NCI-H82 treated with DMSO at 0.1 percent for 48 hours (cell line): ENCODE measurements around the gene CORO2A.

ENCODE experiments used
- DNase-seq: peaks from one replicate; lab custom pipeline; 2025; ENCODE audit not compliant: unreplicated experiment; lab: John Stamatoyannopoulos, UW

The CORO2A gene

DNA sequence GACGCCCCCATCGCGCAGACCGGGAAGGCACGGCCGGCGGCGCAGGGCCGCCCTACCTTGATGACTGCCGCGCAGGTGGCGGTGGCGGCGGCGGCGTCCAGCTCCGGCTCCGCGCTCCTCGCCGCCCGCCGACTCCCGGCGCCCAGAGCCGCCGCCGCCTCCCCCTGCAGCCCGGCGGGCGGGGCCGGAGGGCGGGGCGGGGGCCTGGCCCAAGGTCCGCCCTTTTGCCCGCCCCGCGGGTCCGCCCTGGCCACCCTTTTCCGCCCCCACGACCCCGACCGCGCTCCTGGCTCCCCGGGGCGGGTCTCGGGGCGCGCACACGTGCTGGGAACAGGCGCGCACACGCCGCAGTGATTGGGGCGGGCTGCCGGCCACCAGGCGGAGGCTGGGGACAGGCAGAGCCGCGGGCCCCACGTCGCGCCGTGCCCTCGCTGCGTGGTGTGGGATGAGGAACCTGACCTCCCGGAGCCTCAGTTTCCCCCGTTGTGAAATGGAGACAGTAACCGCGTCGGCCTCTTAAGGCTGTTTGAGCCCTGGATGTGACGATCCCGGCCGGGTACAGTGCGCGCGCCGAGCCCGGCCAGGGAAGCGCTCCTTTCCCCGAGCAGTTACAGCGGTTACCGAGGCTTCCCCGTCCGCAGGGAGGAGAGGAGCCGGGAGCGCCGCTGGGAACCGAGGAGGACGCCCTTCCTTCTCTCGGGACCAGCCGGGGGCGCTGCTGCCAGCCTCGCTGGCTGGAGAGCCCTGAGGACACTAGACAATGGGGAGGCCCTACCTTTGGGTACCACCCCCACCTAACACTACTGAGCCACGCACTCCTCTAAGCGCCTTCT is at the start of gene CORO2A:
TSS of gene CORO2A (minus strand) at position 135 of the 833 bp plus-strand sequence. CDS start 34,977 bp downstream, outside the sequence.
- DNase-seq: peak; percentile 70

- no peak for DNase-seq
Observed at GRCh38 chr9:98241357-98242300, 49.2 kb upstream of the CORO2A start.

DNA sequence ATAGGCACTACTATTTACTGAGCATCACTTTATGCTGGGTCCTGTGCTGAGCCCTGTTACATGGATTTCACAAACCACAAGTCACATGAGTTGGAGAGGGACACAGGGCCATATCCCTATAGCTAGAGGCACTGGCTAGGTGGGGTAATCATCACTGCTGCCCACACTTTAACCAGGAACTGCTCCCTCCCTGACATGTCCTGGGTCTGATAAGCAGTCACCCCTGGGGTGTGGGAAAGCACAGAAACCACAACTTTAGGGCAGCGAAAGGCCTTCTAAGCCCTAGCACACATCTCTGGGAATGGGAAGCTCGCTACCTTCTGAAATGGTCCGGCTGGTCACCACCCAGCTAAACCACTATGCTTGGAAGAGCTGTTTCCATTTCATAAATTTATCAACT is 48.0 kb upstream of the CORO2A start:
- no peak for DNase-seq

GRCh38 chr9:98236901-98237487 is 44.6 kb upstream of the CORO2A start:
- no peak for DNase-seq

- no peak for DNase-seq
Observed at GRCh38 chr9:98235126-98235525, 42.7 kb upstream of the CORO2A start.

DNA sequence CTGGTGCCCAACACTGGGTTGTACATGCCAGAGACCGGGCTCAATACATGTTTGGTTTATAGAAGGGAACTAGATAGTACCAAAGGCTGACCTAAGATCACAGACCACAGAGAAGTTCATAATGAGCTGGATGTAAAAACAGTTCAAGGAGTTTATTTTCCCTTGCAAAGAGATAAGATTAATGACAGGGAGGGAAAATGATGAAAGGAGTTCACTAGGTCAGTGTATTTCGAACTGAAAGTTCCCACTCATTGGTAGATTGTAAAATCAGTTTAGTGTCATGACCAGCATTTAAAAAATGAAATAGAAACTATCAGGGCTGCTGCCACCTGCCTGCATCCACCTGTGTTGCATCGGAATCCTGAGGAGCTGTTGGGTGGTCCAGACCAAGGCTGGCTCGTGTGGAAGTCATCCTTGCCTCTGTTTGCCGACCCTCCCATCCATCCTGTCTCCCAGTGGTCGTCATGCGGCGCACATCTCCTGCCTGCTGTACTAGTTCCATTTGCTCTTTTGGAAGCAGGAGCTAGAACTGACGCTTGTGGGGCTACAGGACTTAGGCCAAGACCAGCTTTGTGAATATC is 41.9 kb upstream of the CORO2A start:
- DNase-seq: no peak

GRCh38 chr9:98232926-98233325 is 40.5 kb upstream of the CORO2A start:
- DNase-seq: no peak

- DNase-seq: no peak
Observed at GRCh38 chr9:98231770-98232478, 39.5 kb upstream of the CORO2A start.

- DNase-seq: no peak
Observed at GRCh38 chr9:98230789-98231188, 38.4 kb upstream of the CORO2A start.

GRCh38 chr9:98230304-98230703 is 37.9 kb upstream of the CORO2A start:
- DNase-seq: no peak

DNA sequence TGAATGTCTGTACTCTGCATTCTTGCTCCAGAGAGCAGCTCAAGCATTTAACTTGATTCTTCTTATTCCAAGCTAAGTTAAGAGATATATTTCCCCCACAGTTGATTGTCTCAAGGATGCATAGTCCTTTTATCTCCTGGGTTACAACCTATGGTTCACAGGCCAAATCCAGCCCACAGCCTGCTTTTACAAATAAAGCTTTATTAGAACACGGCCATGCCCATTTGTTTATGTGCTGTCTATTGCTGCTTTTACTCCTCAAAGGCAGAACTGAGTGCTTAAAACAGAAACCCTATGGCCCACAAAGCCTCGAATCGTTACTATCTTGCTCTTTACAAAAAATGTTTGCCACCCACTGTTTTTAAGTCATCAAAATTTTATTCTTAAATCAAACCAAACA is 37.2 kb upstream of the CORO2A start:
- no peak for DNase-seq

GRCh38 chr9:98229090-98229395 is 36.6 kb upstream of the CORO2A start:
- no peak for DNase-seq

- DNase-seq: no peak
Observed at GRCh38 chr9:98228392-98229089, 36.1 kb upstream of the CORO2A start.

- no peak for DNase-seq
Observed at GRCh38 chr9:98227883-98228282, 35.4 kb upstream of the CORO2A start.

GRCh38 chr9:98226957-98227356 is 34.5 kb upstream of the CORO2A start:
- peak; percentile 29 for DNase-seq

DNA sequence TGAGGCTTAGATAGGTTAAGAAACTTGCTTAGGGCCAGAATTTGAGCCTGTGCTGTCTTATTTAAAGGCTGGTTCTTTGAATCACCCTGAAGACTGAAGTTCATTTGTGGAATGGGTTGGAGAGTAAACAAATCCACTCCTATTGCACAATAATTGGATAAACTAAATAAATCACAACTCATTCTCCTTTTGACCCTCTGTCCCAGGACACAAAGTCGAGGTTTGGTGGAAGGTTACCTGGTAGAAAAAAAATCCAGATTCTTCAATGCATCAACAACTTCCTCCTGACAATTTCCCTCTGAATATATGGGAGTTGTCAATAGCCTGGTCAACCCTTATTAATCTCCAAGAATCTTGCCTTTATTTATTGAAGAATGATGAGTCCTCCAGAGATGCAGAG is 34.1 kb upstream of the CORO2A start:
- no peak for DNase-seq

DNA sequence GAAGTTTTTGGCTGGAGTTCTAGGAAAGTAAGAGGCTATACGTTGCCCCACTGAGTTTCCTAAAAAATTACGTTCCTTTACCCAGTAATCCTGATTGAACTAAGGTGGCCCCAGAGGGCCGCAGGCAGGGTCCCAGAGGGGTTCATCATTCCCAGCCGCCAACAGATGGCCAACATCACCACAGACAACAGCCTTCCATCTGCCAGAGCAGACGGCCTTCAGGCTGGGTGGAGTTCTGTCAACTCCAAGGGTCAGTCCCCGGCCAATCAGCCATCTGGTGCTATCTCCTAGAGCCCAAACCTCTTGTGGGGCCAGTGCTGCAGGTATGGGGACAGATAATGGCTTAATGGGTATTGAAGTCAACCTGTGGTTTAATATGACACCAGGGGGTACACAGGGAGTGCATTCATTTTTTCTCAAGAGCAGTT is 32.6 kb upstream of the CORO2A start:
- peak; percentile 86 for DNase-seq

DNA sequence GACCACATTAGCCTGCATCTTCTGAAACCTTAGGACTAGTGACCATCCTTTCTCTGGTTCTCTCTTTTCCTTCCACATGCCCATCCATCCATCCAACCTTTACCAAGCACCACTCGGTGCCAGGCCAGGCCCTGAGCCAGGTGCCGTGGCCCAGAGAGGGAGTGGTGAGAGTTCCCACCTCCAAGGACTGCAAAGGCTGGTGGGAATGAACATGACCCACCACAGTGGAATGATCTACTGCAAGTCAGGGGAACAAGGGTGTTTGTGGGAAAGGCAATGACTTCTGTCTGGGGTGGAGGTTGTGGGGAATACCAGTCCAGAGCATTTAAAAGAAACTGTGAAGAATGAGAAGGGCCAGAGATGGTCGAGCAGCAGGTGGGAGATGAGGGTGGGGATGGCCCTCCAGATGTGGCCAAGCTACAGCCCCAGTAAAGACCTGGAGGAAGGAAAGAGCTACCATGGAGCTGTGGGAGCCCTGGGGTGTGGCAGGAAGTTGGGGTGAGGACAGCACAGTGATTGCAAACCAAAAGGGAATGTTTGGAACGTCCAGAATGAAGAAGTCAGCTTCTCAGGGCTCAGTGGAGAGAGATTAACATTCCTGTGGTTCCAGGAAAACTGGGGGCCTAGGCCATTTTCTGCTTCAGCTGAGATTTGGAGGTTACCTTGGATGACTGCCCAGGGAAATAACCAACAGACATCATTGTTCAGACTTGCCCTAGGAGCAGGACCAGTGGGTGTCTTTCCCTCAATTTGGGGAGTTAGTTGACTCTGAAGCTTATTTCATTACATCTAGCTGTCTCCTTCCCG is 30.7 kb upstream of the CORO2A start:
- no peak for DNase-seq

DNA sequence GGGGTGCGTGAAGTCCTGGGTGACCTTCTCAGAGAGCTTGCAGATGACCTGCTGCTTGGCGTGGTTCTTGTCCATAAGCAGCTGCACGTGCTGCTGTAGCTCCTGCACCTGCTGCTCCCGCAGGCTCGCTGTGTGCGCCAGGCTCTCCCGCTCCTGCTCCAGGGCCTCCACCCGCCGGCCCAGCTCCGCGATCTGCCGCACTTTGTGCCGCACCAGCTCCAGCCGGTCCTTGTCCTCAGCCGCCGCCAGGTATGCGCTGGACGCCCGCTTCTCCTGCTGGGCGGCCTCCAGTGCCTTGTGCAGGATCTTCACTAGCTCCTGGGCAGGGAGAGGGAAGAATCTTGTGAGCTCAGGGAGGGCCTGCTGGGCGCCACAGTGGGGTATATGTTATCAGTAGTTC is 28.5 kb upstream of the CORO2A start:
- no peak for DNase-seq
